ENCODE measurements around the gene LASP1NB.

LASP1NB gene

GRCh38 chr17:38917259-38917658, 8.2 kb upstream of the LASP1NB start:
- no peaks in the 10 kb centered on the region for H3K4me1 ChIP-seq (ENCODE audit: insufficient read depth, low read length, poor library complexity, severe bottlenecking)
- no peak overlapping the region for H3K4me3 ChIP-seq (ENCODE audit: low read depth, low read length, poor library complexity, severe bottlenecking)
- TF ChIP-seq EZH2 (IDR thresholded peaks at IDR 0.05; ENCODE audit: borderline replicate concordance, low read depth, low read length, poor library complexity, severe bottlenecking) (no peak), CTCF (conservative IDR thresholded peaks at IDR 0.05; ENCODE audit: low read depth, low read length) (no peak)
- H3K36me3 ChIP-seq (ENCODE audit: insufficient read depth, low read length, poor library complexity, severe bottlenecking), result no peaks in the 10 kb centered on the region
- no peaks in the 10 kb centered on the region for H3K9me3 ChIP-seq (ENCODE audit: low read depth, low read length, poor library complexity, severe bottlenecking)
- no peak for DNase-seq (ENCODE audit: low spot score)
- H3K27ac ChIP-seq (ENCODE audit: low read depth, low read length, poor library complexity, severe bottlenecking), result no peak overlapping the region
- ChIA-PET CTCF (no interaction called here), POLR2A (ENCODE audit: low non-redundant PET) (interaction anchor here (0.6 kb wide), 1 partner anchor 31 kb away, joined by 3 read pairs; no protein-coding TSS in a partner anchor)
- H3K27me3 ChIP-seq (replicated peaks; ENCODE audit: insufficient read depth, low read depth, low read length, poor library complexity), result no peaks in the 10 kb centered on the region
- intact Hi-C loops (cut with micrococcal nuclease; ENCODE audit: unreplicated experiment), result no loop called here
- BruUV-seq (replicated peaks), result no TSS peak

GRCh38 chr17:38918129-38918913, 7.1 kb upstream of the LASP1NB start:
- no peak for DNase-seq (ENCODE audit: low spot score)
- CTCF ChIA-PET, result no interaction called here
- no peak overlapping the region for H3K4me3 ChIP-seq (ENCODE audit: low read depth, low read length, poor library complexity, severe bottlenecking)
- H3K27me3 ChIP-seq (replicated peaks; ENCODE audit: insufficient read depth, low read depth, low read length, poor library complexity), result no peaks in the 10 kb centered on the region
- POLR2A ChIA-PET (ENCODE audit: low non-redundant PET), result no interaction called here
- no peak overlapping the region for H3K27ac ChIP-seq (ENCODE audit: low read depth, low read length, poor library complexity, severe bottlenecking)
- TF ChIP-seq EZH2 (IDR thresholded peaks at IDR 0.05; ENCODE audit: borderline replicate concordance, low read depth, low read length, poor library complexity, severe bottlenecking), result no peak
- no peak for TF ChIP-seq CTCF (conservative IDR thresholded peaks at IDR 0.05; ENCODE audit: low read depth, low read length)
- BruUV-seq (replicated peaks), result no TSS peak
- H3K36me3 ChIP-seq (ENCODE audit: insufficient read depth, low read length, poor library complexity, severe bottlenecking), result no peaks in the 10 kb centered on the region
- intact Hi-C loops (cut with micrococcal nuclease; ENCODE audit: unreplicated experiment), result no loop called here
- no peaks in the 10 kb centered on the region for H3K9me3 ChIP-seq (ENCODE audit: low read depth, low read length, poor library complexity, severe bottlenecking)
- peaks cover 7% of the 10 kb centered on the region for H3K4me1 ChIP-seq (ENCODE audit: insufficient read depth, low read length, poor library complexity, severe bottlenecking)

- H3K27me3 ChIP-seq (replicated peaks; ENCODE audit: insufficient read depth, low read depth, low read length, poor library complexity), result no peaks in the 10 kb centered on the region
- peaks cover 7% of the 10 kb centered on the region for H3K4me1 ChIP-seq (ENCODE audit: insufficient read depth, low read length, poor library complexity, severe bottlenecking)
- no peak overlapping the region for H3K4me3 ChIP-seq (ENCODE audit: low read depth, low read length, poor library complexity, severe bottlenecking)
- intact Hi-C loops (cut with micrococcal nuclease; ENCODE audit: unreplicated experiment), result no loop called here
- TF ChIP-seq CTCF (conservative IDR thresholded peaks at IDR 0.05; ENCODE audit: low read depth, low read length), result no peak
- TF ChIP-seq EZH2 (IDR thresholded peaks at IDR 0.05; ENCODE audit: borderline replicate concordance, low read depth, low read length, poor library complexity, severe bottlenecking), result no peak
- no peak overlapping the region for H3K27ac ChIP-seq (ENCODE audit: low read depth, low read length, poor library complexity, severe bottlenecking)
- CTCF ChIA-PET, result no interaction called here
- H3K9me3 ChIP-seq (ENCODE audit: low read depth, low read length, poor library complexity, severe bottlenecking), result no peaks in the 10 kb centered on the region
- no peaks in the 10 kb centered on the region for H3K36me3 ChIP-seq (ENCODE audit: insufficient read depth, low read length, poor library complexity, severe bottlenecking)
- BruUV-seq (replicated peaks), result no TSS peak
- POLR2A ChIA-PET (ENCODE audit: low non-redundant PET), result no interaction called here
- no peak for DNase-seq (ENCODE audit: low spot score)
Measured at GRCh38 chr17:38918916-38919315, 6.5 kb upstream of the LASP1NB start.
